ENCODE measurements around the gene ARSG.
"Not testable (repeated sequence)": the region's sequence is repeated elsewhere in the genome, so short reads cannot be mapped to it uniquely, and the experiment has no call there.

Gene ARSG

GRCh38 chr17:68263101-68263681 is 28.1 kb upstream of the ARSG start:
- peak; percentile 45 for TF ChIP-seq CTCF (IDR thresholded peaks at IDR 0.05; ENCODE audit: insufficient read depth, low read depth, low read length, missing control alignments)

GRCh38 chr17:68265833-68266232 is 25.5 kb upstream of the ARSG start:
- H3K4me3 ChIP-seq (ENCODE audit: low read depth, low read length); DNase-seq (ENCODE audit: low read depth): not testable (repeated sequence)

More at GRCh38 chr17:68263101-68263681, 28.1 kb upstream of the ARSG start:
- peak; percentile 63 for DNase-seq (ENCODE audit: low read depth)
- not testable (repeated sequence) for H3K4me3 ChIP-seq (ENCODE audit: low read depth, low read length)

GRCh38 chr17:68273722-68274121 is 17.6 kb upstream of the ARSG start:
- no peak overlapping the region for H3K4me3 ChIP-seq (ENCODE audit: low read depth, low read length)
- DNase-seq (ENCODE audit: low read depth) = no peak
- no peak for TF ChIP-seq CTCF (IDR thresholded peaks at IDR 0.05; ENCODE audit: insufficient read depth, low read depth, low read length, missing control alignments)

- H3K4me3 ChIP-seq (ENCODE audit: low read depth, low read length); DNase-seq (ENCODE audit: low read depth): not testable (repeated sequence)
These were observed 15.0 kb upstream of the ARSG start for GRCh38 chr17:68276339-68276738.

GRCh38 chr17:68277807-68278206 is 13.5 kb upstream of the ARSG start:
- no peak for DNase-seq (ENCODE audit: low read depth)
- TF ChIP-seq CTCF (IDR thresholded peaks at IDR 0.05; ENCODE audit: insufficient read depth, low read depth, low read length, missing control alignments) = no peak
- no peak overlapping the region for H3K4me3 ChIP-seq (ENCODE audit: low read depth, low read length)

GRCh38 chr17:68281965-68282364 is 9.3 kb upstream of the ARSG start:
- not testable (repeated sequence) for DNase-seq (ENCODE audit: low read depth); H3K4me3 ChIP-seq (ENCODE audit: low read depth, low read length)

GRCh38 chr17:68288375-68288774 is 2.9 kb upstream of the ARSG start:
- H3K4me3 ChIP-seq (ENCODE audit: low read depth, low read length) = peak overlapping the region; percentile 91
- DNase-seq (ENCODE audit: low read depth) = peak; percentile 81
- no peak for TF ChIP-seq CTCF (IDR thresholded peaks at IDR 0.05; ENCODE audit: insufficient read depth, low read depth, low read length, missing control alignments)

- H3K4me3 ChIP-seq (ENCODE audit: low read depth, low read length) = peak overlapping the region; percentile 91
- DNase-seq (ENCODE audit: low read depth) = peak; percentile 85
These were observed 2.5 kb upstream of the ARSG start for GRCh38 chr17:68288804-68289203.

More at GRCh38 chr17:68288804-68289203, 2.5 kb upstream of the ARSG start:
- peak; percentile 35 for TF ChIP-seq CTCF (IDR thresholded peaks at IDR 0.05; ENCODE audit: insufficient read depth, low read depth, low read length, missing control alignments)
